Uterus (tissue), 2 donors: ENCODE data around the gene TSSK2.

Experiments used
- CTCF ChIP-seq, 4 experiments: fragments of 200-600 bp in 2 of 4; fragments of 450-650 bp in 2 of 4; sonication (generic) in 2 of 4; IDR thresholded peaks; one replicate each; pipeline ENCODE4 v1.5.1; 2016 to 2019; ENCODE audit warnings: antibody characterized with exemption in 4 of 4, mild to moderate bottlenecking in 2 of 4, moderate library complexity in 1 of 4
- POLR2A ChIP-seq, 2 donors: fragments of 450-650 bp; IDR thresholded peaks; one replicate each; pipeline ENCODE4 v1.6.1; 2016; ENCODE audit warnings: antibody characterized with exemption in 2 of 2, mild to moderate bottlenecking in 1 of 2, moderate library complexity in 1 of 2

- peak; percentile 84 to 86 for TF ChIP-seq POLR2A (IDR thresholded peaks at IDR 0.05)
- TF ChIP-seq CTCF (IDR thresholded peaks at IDR 0.05) = peak in 1 of 4 experiments; percentile 5
Observed at GRCh38 chr22:19122143-19122751, 8.9 kb upstream of the TSSK2 start, which contains the start of gene DGCR2.
